ENCODE data around the gene PHC3.

DNA sequence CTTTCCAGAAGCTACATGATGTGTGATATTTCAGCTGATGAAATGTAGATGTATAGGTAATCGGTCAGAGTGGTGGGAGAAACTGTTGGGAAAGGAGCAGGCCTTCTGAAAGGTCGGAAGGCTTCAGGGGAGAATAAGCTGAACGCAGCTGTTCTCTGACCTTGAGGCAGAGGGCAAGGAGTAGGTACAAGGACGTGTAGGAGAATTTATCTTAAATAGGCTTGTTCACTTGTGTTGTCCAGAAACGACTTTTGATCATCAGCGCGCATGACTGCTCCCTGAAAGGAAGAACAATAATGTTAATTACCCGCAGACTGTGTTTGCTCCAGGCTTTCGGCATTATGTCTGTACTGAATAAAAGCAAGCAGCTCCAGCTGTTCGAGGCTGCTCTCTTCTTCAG is 104.2 kb downstream of the PHC3 start:
- TF ChIP-seq, protein P1, sequence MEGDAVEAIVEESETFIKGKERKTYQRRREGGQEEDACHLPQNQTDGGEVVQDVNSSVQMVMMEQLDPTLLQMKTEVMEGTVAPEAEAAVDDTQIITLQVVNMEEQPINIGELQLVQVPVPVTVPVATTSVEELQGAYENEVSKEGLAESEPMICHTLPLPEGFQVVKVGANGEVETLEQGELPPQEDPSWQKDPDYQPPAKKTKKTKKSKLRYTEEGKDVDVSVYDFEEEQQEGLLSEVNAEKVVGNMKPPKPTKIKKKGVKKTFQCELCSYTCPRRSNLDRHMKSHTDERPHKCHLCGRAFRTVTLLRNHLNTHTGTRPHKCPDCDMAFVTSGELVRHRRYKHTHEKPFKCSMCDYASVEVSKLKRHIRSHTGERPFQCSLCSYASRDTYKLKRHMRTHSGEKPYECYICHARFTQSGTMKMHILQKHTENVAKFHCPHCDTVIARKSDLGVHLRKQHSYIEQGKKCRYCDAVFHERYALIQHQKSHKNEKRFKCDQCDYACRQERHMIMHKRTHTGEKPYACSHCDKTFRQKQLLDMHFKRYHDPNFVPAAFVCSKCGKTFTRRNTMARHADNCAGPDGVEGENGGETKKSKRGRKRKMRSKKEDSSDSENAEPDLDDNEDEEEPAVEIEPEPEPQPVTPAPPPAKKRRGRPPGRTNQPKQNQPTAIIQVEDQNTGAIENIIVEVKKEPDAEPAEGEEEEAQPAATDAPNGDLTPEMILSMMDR (optimal IDR thresholded peaks at IDR 0.05 in 1 of 3, IDR thresholded peaks at IDR 0.05 in 1 of 3, conservative IDR thresholded peaks at IDR 0.05 in 1 of 3; ENCODE audit: extremely low read depth in 1 of 3, insufficient read depth in 2 of 3, low read length in 3 of 3) = no peak
- no peak for TF ChIP-seq EZH2 (IDR thresholded peaks at IDR 0.05; ENCODE audit: low read length)

Data from keratinocyte (primary cell).